H1 (cell line): ENCODE measurements around the gene TEKT1. TPM values are rescaled to one million over a fixed set of nuclear protein-coding genes. Genes with fewer than 3 reads are reported as not detected.
A peak's percentile ranks its signal among the peaks of the same experiment; 100 is the strongest.

Source experiments
- CTCF ChIA-PET: fragments of 300-600 bp; sonication (Branson Sonifier 250); formaldehyde crosslinking; loops from one replicate; lab custom pipeline; 2021; ENCODE audit not compliant: partially characterized antibody; lab: Charles Lee
- POLR2A ChIA-PET: fragments of 300-600 bp; sonication (Branson Sonifier 250); formaldehyde crosslinking; loops from one replicate; lab custom pipeline; 2021; ENCODE audit warnings: inconsistent platforms; ENCODE audit not compliant: partially characterized antibody; lab: Charles Lee
- DNase-seq, 2 experiments: peaks; one replicate each; pipeline versions ENCODE4 v3.0.0 to v3.0.0-alpha.2; 2010 to 2022; ENCODE audit warnings: low spot score in 2 of 2, low read depth in 1 of 2, mixed read lengths in 1 of 2
- FAIRE-seq: peaks from 2 replicates; lab custom pipeline; 2011; peaks lifted over from hg19 to GRCh38; lab: Jason Lieb, UNC
- H2AFZ ChIP-seq: 2 replicates; pipeline ENCODE4 v1.8.1; 2012; ENCODE audit warnings: low read length, inconsistent platforms
- H2AK5ac ChIP-seq: 2 replicates; pipeline ENCODE4 v1.6.1; 2013; ENCODE audit warnings: low read depth, low read length
- H2BK120ac ChIP-seq: replicated peaks from 2 replicates; pipeline ENCODE3; 2013; ENCODE audit warnings: low read depth, low read length, inconsistent platforms
- H2BK12ac ChIP-seq: 2 replicates; pipeline ENCODE4 v1.6.1; 2013; ENCODE audit warnings: low read depth, low read length
- H2BK15ac ChIP-seq: 2 replicates; pipeline ENCODE4 v1.6.1; 2013; ENCODE audit warnings: low read length
- H2BK20ac ChIP-seq: 2 replicates; pipeline ENCODE4 v1.6.1; 2013; ENCODE audit warnings: low read length
- H2BK5ac ChIP-seq: 2 replicates; pipeline ENCODE4 v1.6.1; 2013; ENCODE audit warnings: low read depth, low read length
- H3K14ac ChIP-seq: 2 replicates; pipeline ENCODE4 v1.6.1; 2013; ENCODE audit warnings: inconsistent platforms; ENCODE audit not compliant: insufficient read length
- H3K18ac ChIP-seq: 2 replicates; pipeline ENCODE4 v1.6.1; 2013; ENCODE audit warnings: low read length; ENCODE audit errors: extremely low read depth
- H3K23ac ChIP-seq: 2 replicates; pipeline ENCODE4 v1.6.1; 2013; ENCODE audit warnings: inconsistent platforms; ENCODE audit not compliant: insufficient read length
- H3K23me2 ChIP-seq: 2 replicates; pipeline ENCODE4 v1.6.1; 2013; ENCODE audit warnings: low read depth, low read length
- H3K27ac ChIP-seq: 2 replicates; pipeline ENCODE4 v1.6.1; 2011; ENCODE audit warnings: low read depth, low read length, inconsistent platforms
- H3K27me3 ChIP-seq, 4 experiments: replicated peaks in 1 of 4; 1 replicate in 1 of 4; 2 replicates in 3 of 4; pipeline versions ENCODE4 v1.6.1 to v1.8.1; 2011 to 2013; ENCODE audit warnings: low read length in 3 of 4, mild to moderate bottlenecking in 3 of 4, inconsistent platforms in 2 of 4, mixed read lengths in 2 of 4, moderate library complexity in 1 of 4; ENCODE audit not compliant: control insufficient read depth in 3 of 4, insufficient read depth in 3 of 4; ENCODE audit errors: extremely low read depth in 1 of 4
- H3K36me3 ChIP-seq, 4 experiments: 2 replicates each; pipeline versions ENCODE4 v1.6.1 to v1.8.1; 2011 to 2013; ENCODE audit warnings: mild to moderate bottlenecking in 4 of 4, low read length in 3 of 4, moderate library complexity in 2 of 4, control low read depth in 1 of 4, inconsistent platforms in 1 of 4; ENCODE audit not compliant: insufficient read depth in 4 of 4, control insufficient read depth in 2 of 4
- H3K4ac ChIP-seq: replicated peaks from 2 replicates; pipeline ENCODE3; 2013; ENCODE audit warnings: low read length, low read depth, mixed read lengths, inconsistent platforms; ENCODE audit not compliant: insufficient read length
- H3K4me1 ChIP-seq, 4 experiments: replicated peaks in 1 of 4; 1 replicate in 1 of 4; 2 replicates in 3 of 4; pipeline versions ENCODE4 v1.6.1 to v1.8.1; 2011 to 2013; ENCODE audit warnings: low read length in 3 of 4, inconsistent platforms in 2 of 4, mixed read lengths in 1 of 4; ENCODE audit not compliant: insufficient read depth in 4 of 4, control insufficient read depth in 3 of 4
- H3K4me2 ChIP-seq, 2 experiments: 2 replicates each; pipeline versions ENCODE4 v1.6.1 to v1.8.1; 2011 to 2013; ENCODE audit warnings: low read depth in 2 of 2, low read length in 2 of 2, control low read depth in 1 of 2, inconsistent platforms in 1 of 2, mild to moderate bottlenecking in 1 of 2; ENCODE audit not compliant: insufficient read depth in 1 of 2
- H3K4me3 ChIP-seq, 4 experiments: fragments of 200-600, 300-600 bp in 1 of 4; sonication (generic), shearing (Covaris generic), sonication (Bioruptor Twin) in 1 of 4; 2 replicates each; pipeline versions ENCODE4 v1.5.1 to v1.8.1; 2011 to 2016; ENCODE audit warnings: low read length in 4 of 4, low read depth in 3 of 4, control low read depth in 2 of 4, inconsistent platforms in 2 of 4, mild to moderate bottlenecking in 2 of 4, mixed read lengths in 1 of 4, moderate library complexity in 1 of 4; ENCODE audit not compliant: insufficient read depth in 2 of 4; ENCODE audit errors: extremely low read depth in 1 of 4
- H3K56ac ChIP-seq: replicated peaks from 2 replicates; pipeline ENCODE3; 2013; ENCODE audit warnings: low read depth, mild to moderate bottlenecking, mixed read lengths, low read length, inconsistent platforms; ENCODE audit not compliant: insufficient read length
- H3K79me1 ChIP-seq: 2 replicates; pipeline ENCODE4 v1.6.1; 2013; ENCODE audit warnings: low read depth, low read length, control low read depth
- H3K79me2 ChIP-seq, 2 experiments: 2 replicates each; pipeline versions ENCODE4 v1.6.1 to v1.8.1; 2012 to 2013; ENCODE audit warnings: low read length in 2 of 2, mild to moderate bottlenecking in 2 of 2, inconsistent platforms in 1 of 2; ENCODE audit not compliant: insufficient read depth in 2 of 2, control insufficient read depth in 1 of 2
- H3K9ac ChIP-seq, 4 experiments: replicated peaks in 1 of 4; 1 replicate in 1 of 4; 2 replicates in 3 of 4; pipeline versions ENCODE4 v1.6.1 to v1.8.1; 2011 to 2013; ENCODE audit warnings: low read depth in 3 of 4, low read length in 3 of 4, control low read depth in 2 of 4, mild to moderate bottlenecking in 2 of 4, moderate library complexity in 2 of 4, inconsistent platforms in 1 of 4; ENCODE audit errors: extremely low read depth in 1 of 4
- H3K9me3 ChIP-seq, 2 experiments: 2 replicates each; pipeline versions ENCODE4 v1.6.1 to v1.8.1; 2012 to 2013; ENCODE audit warnings: mild to moderate bottlenecking in 2 of 2, moderate library complexity in 2 of 2, control low read depth in 1 of 2, inconsistent platforms in 1 of 2, low read depth in 1 of 2, low read length in 1 of 2, mixed read lengths in 1 of 2; ENCODE audit not compliant: insufficient read depth in 2 of 2
- H4K20me1 ChIP-seq, 2 experiments: replicated peaks in 1 of 2; 2 replicates each; pipeline versions ENCODE3 to v1.8.1; 2011 to 2013; ENCODE audit warnings: inconsistent platforms in 2 of 2, low read length in 2 of 2, mild to moderate bottlenecking in 1 of 2; ENCODE audit not compliant: insufficient read depth in 2 of 2, control insufficient read depth in 1 of 2
- H4K5ac ChIP-seq: 2 replicates; pipeline ENCODE4 v1.6.1; 2013; ENCODE audit warnings: low read length, low read depth, mixed read lengths, inconsistent platforms; ENCODE audit not compliant: insufficient read length
- H4K8ac ChIP-seq: 2 replicates; pipeline ENCODE4 v1.8.0; 2013; ENCODE audit warnings: mild to moderate bottlenecking, moderate library complexity, low read length, inconsistent platforms; ENCODE audit not compliant: insufficient read depth; ENCODE audit errors: extremely low read depth
- H4K91ac ChIP-seq: replicated peaks from 2 replicates; pipeline ENCODE3; 2013; ENCODE audit warnings: low read length, mixed read lengths, inconsistent platforms; ENCODE audit not compliant: insufficient read length
- CTCF ChIP-seq, 3 experiments: IDR thresholded peaks; 1 replicate in 2 of 3; 2 replicates in 1 of 3; pipeline versions ENCODE4 v1.5.1 to v1.6.1; 2011; ENCODE audit warnings: low read length in 3 of 3, mild to moderate bottlenecking in 3 of 3, inconsistent platforms in 2 of 3, low read depth in 1 of 3, moderate library complexity in 1 of 3; ENCODE audit not compliant: insufficient read depth in 1 of 3; ENCODE audit errors: control extremely low read depth in 1 of 3
- HDAC6 ChIP-seq: IDR thresholded peaks from one replicate; pipeline ENCODE4 v1.7.1; 2012; ENCODE audit warnings: low read depth, mild to moderate bottlenecking, inconsistent platforms, low read length, moderate library complexity
- RAD21 ChIP-seq, 2 experiments: IDR thresholded peaks in 1 of 2; conservative IDR thresholded peaks in 1 of 2; 2 replicates each; pipeline ENCODE4 v1.6.1; 2011; ENCODE audit warnings: low read depth in 2 of 2, low read length in 2 of 2, improper control_type of control experiment in 1 of 2, inconsistent platforms in 1 of 2, mild to moderate bottlenecking in 1 of 2, moderate library complexity in 1 of 2
- RFX5 ChIP-seq: IDR thresholded peaks from 2 replicates; pipeline ENCODE4 v1.6.1; 2011; ENCODE audit warnings: low read depth, low read length, improper control_type of control experiment, borderline replicate concordance
- RXRA ChIP-seq: IDR thresholded peaks from 2 replicates; pipeline ENCODE4 v1.6.1; 2011; ENCODE audit warnings: low read depth, mild to moderate bottlenecking, low read length, moderate library complexity; ENCODE audit not compliant: insufficient read depth
- SIN3A ChIP-seq, 2 experiments: IDR thresholded peaks in 1 of 2; conservative IDR thresholded peaks in 1 of 2; 2 replicates each; pipeline ENCODE4 v1.6.1; 2011 to 2012; ENCODE audit warnings: low read length in 2 of 2, improper control_type of control experiment in 1 of 2, low read depth in 1 of 2, mild to moderate bottlenecking in 1 of 2
- YY1 ChIP-seq: IDR thresholded peaks from 2 replicates; pipeline ENCODE4 v1.6.1; 2011; ENCODE audit warnings: low read depth, mild to moderate bottlenecking, low read length
- WGBS, 2 experiments: shearing (Covaris generic) in 1 of 2; methylation state at CpG; one replicate each; pipeline versions ENCODE4 v1.1.6 to v1.1.7; 2013 to 2015; ENCODE audit warnings: low lambda C conversion rate in 2 of 2, mixed read lengths in 2 of 2, inconsistent platforms in 1 of 2, low coverage in 1 of 2, missing lambda C conversion rate in 1 of 2; ENCODE audit not compliant: insufficient replicate concordance in 2 of 2, insufficient coverage in 1 of 2, insufficient read length in 1 of 2; ENCODE audit errors: extremely low coverage in 1 of 2, missing lambda C conversion rate in 1 of 2; 5-methylcytosine and 5-hydroxymethylcytosine counted together
- polyA plus RNA-seq, 7 experiments: library from polyadenylated mRNA; depleted of rRNA in 3 of 7; stranded (reverse) in 5 of 7; unstranded in 2 of 7; fragments of >200 nt in 5 of 7; fragments of 200-250 nt in 2 of 7; gene quantifications; 1 replicate in 5 of 7; 2 replicates in 1 of 7; 4 replicates in 1 of 7; pipeline versions ENCODE4 v1.2.1 to v1.2.3, GENCODE V29; 2011 to 2013; ENCODE audit warnings: missing spikeins in 2 of 7, mixed read lengths in 2 of 7
- total RNA-seq: library from RNA; stranded (reverse); fragmentation: NEBNext Ultra II Directional; extraction: Animal tissue kit (Norgen Biotek cat#: 25700); gene quantifications from 2 replicates; pipeline ENCODE4 v1.2.1, GENCODE V29; 2021

Gene TEKT1
- total and polyA plus RNA-seq, 2 of the 8 experiments (the other 6 are each of a cell fraction or from before 2014, with no cell fraction given), result not detected

GRCh38 chr17:6800422-6801027 is 31.0 kb downstream of the TEKT1 start:
- H3K27ac ChIP-seq, result no peak overlapping the region
- CTCF ChIA-PET, result interaction anchor here (0.9 to 1.2 kb wide), 4 partner anchors 9 to 220 kb away, joined by 3 read pairs; no protein-coding TSS in a partner anchor
- H3K4me1 ChIP-seq, result peaks cover 5 to 16% (median 6%) of the 10 kb centered on the region in 4 experiments
- H3K79me1 ChIP-seq, result no peaks in the 10 kb centered on the region; the same call in 1 of the 2 replicates
- H4K91ac ChIP-seq, result peak overlapping the region; percentile 6
- H2BK120ac ChIP-seq, result no peak overlapping the region
- H3K9me3 ChIP-seq, result no peaks in the 10 kb centered on the region
- peak overlapping the region; percentile 22; the same call in 1 of the 2 replicates for H2AFZ ChIP-seq
- H3K18ac ChIP-seq, result peak overlapping the region; percentile 44; the same call in 1 of the 2 replicates
- no peaks in the 10 kb centered on the region for H3K79me2 ChIP-seq
- POLR2A ChIA-PET, result interaction anchor here (1.0 to 1.3 kb wide), 2 partner anchors 10 to 49 kb away, joined by 4 read pairs; no protein-coding TSS in a partner anchor
- WGBS, 2 experiments, result 84% methylated on average over 13 of the region's 13 CpGs; no CpG with 5 or more reads in 1 of the 2 experiments
- FAIRE-seq (peak; percentile 7), DNase-seq (no peak)
- peak overlapping the region; percentile 39; the same call in 1 of the 2 replicates for H2BK5ac ChIP-seq
- no peak overlapping the region for H3K9ac ChIP-seq
- H3K4ac ChIP-seq, result no peak overlapping the region
- H3K56ac ChIP-seq, result no peak overlapping the region
- H3K4me2 ChIP-seq, result peak overlapping the region in 1 of 2 experiments; percentile 15; a peak in 2 of 4 replicates
- H3K14ac ChIP-seq, result no peak overlapping the region
- no peak overlapping the region; the same call in 1 of the 2 replicates for H2BK20ac ChIP-seq
- peak overlapping the region in 1 of 4 experiments; percentile 8; a peak in 1 of 8 replicates for H3K4me3 ChIP-seq
- peaks cover 0 to 9% (median 2%) of the 10 kb centered on the region in 4 experiments; a peak in 2 of 7 replicates for H3K27me3 ChIP-seq
- no peaks in the 10 kb centered on the region for H4K20me1 ChIP-seq
- H4K8ac ChIP-seq, result peak overlapping the region; percentile 35; the same call in 1 of the 2 replicates
- peak overlapping the region; percentile 88; the same call in 1 of the 2 replicates for H2AK5ac ChIP-seq
- no peak overlapping the region for H4K5ac ChIP-seq
- peak overlapping the region; percentile 91 for H2BK12ac ChIP-seq
- no peaks in the 10 kb centered on the region for H3K36me3 ChIP-seq
- H3K23me2 ChIP-seq, result no peaks in the 10 kb centered on the region; the same call in 1 of the 2 replicates
- H3K23ac ChIP-seq, result no peak overlapping the region
- 0 out of 2 replicates have a peak overlapping the region, but pooled peaks have one; percentile 12 for H2BK15ac ChIP-seq
- TF ChIP-seq RFX5, result no peak
- no peak for TF ChIP-seq HDAC6
- peak; percentile 58; the same call in 1 of the 2 replicates for TF ChIP-seq YY1
- peak in 1 of 3 experiments; percentile 21; a peak in 1 of 4 replicates for TF ChIP-seq CTCF (IDR thresholded peaks at IDR 0.05; ENCODE audit: control extremely low read depth in 1 of 3, insufficient read depth in 1 of 3, low read depth in 1 of 3, low read length in 3 of 3)
- no peak for TF ChIP-seq SIN3A (conservative IDR thresholded peaks at IDR 0.05 in 1 of 2, IDR thresholded peaks at IDR 0.05 in 1 of 2; ENCODE audit: low read depth in 1 of 2, low read length in 2 of 2)
- peak in 1 of 2 experiments; percentile 32; a peak in 2 of 4 replicates for TF ChIP-seq RAD21 (IDR thresholded peaks at IDR 0.05 in 1 of 2, conservative IDR thresholded peaks at IDR 0.05 in 1 of 2; ENCODE audit: low read depth in 2 of 2, low read length in 2 of 2)
- TF ChIP-seq RXRA, result no peak
